ENCODE results near the gene PTPN7.
"Not testable (repeated sequence)": the region's sequence is repeated elsewhere in the genome, so short reads cannot be mapped to it uniquely, and the experiment has no call there.

PTPN7 gene

DNA sequence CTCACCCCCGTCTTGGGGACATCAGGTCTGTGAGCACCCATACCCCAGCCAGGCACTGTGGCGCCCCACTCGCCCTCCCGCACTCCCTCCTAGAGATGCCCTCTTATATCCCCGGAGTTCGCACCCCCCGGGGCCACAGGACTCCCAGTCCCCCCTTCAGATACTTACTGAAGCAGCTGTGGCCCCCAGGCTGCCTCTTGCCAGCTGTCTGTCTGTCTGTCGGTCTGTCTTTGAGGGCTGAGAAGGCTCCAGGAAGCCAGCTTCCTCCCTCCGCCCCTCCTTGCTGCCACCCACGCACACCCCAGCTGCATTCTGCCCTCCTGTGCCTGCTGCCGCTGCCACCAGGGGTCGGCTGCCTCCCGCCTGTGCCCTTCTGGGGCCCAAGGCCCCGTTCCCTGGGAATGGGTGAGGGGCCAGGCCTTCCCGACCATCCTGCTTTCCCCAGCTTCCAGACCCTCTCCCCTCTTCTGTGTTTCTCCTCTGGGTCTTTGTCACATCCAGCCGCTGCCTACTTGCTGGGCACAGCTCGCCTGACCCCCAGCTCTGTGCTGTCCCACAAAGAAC lies at the start of gene PTPN7:
Gene PTPN7, minus strand, starts transcription at position 226 of the 564 bp plus-strand sequence. CDS start 1,200 bp downstream, outside the sequence.
- peak; percentile 91 for DNase-seq

DNA sequence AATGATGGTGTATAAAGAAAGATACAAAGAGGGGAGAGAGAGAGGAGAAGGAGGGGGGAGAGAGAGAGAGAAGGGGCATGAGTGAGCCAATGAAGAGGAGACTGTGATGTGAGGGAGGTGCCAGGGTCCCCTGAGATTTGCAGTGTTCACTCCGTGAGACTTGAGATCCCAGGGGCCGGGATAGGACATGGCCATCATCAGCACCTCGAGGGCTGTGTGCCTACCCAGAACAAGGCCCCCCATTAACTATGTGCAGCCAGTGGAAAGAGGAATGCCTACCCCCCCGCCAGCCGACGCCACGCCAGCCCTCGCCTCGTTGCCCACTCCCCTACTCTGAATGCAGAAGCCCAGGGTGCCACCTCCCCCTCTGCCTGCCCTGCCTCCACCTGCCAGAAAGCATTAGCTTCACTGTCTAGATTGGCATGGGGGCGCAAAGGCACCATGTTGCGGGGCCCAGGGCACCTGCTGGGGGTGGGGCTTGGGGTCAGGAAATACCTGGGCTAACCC lies 48.0 kb upstream of the PTPN7 start:
- no peak for DNase-seq

DNA sequence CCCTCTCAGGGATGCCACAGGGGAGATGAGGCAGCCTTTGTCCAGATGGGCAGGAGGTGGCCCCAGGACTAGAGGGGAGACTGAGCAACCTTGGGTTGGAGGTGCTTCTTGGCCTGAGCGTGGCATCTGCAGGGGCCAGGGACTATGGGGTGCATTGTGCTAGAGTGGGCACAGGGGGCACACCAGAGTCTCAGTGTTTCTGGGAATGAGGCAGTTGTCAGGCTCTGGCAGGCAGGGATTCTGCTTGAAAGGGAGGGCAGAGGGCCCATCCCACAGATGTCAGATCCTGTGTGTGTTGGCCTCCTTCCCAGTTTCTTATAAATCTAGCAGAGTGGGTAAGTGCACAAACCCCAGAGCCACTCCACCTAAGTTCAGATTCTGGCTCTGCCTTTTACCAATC lies 46.9 kb upstream of the PTPN7 start:
- DNase-seq, result no peak

DNA sequence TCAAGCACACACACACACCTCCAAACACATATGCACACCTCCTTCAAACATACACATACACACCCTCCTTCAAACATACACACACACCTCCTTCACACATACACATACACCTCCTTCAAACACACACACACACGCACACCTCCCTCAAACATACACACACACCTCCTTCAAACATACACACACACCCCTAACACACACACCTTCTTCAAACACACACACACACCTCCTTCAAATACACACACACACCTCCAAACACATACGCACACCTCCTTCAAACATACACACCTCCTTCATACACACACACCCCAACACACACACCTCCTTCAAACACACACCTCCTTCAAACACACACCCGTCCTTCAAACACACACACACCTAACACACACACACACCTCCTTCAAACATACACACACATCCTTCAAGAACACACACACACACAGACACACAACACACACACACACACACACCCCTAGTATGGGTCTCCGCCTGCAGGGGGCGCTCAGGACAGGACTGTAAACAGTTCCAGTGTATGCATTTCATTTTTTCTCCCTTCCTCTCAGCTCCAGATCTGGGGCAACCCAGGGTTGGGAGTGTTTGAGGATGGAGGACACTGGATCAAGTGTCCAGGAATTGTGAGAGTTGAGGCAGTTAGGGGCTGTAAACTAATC lies 45.3 kb upstream of the PTPN7 start:
- no peak for DNase-seq

DNA sequence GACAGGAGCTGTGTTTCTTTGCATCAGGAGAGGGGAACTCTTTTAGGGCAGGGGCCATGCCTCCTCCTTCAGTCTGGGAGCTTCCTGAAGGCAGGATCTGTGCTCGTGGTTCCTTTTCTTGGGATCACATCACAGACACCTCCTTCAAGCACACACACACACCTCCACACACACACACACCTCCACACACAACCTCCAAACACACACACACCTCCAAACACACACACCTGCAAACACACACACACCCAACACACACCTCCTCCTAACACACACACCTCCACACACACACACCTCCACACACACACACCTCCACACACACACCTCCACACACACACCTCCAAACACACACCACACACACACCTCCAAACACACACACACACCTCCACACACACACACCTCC lies 43.7 kb upstream of the PTPN7 start:
- DNase-seq, result no peak

DNA sequence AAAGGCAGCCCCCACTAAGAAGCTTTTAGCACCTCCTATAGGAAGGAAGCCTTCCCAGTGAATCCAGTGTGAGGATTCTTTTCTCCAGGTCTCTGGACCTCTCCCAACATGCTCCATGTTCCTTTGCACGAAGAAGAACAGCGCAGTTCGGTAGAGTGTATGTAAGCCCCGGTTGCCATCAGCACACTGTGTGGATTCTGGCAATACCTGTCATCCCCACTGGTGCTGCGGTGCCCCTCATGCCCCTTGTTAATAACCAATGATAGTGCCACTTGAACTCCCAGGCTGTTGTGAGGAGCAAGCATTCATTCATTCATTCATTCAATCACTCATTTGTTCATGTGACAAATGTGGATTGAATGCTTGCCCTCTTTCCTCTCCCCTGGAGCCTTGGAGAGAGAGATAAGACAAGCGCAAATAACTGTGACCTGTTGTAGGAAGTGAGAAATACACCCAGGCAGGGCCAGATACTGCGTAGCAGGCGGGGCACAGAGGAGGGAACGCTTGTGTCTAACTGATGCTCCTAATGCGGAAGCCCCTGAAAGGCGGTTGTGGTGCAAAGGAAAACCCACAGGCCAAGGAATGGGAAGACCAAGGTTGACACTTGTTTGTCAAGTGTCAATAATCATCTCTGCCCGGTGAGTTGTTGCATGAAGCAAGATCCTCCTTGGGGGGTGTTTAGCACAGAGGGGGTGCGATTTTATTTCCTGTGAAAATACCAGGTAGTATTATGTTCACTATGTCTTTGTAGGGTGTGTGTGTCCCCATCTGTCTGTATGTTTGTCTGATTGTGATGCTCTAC lies 43.0 kb upstream of the PTPN7 start:
- DNase-seq, result no peak

DNA sequence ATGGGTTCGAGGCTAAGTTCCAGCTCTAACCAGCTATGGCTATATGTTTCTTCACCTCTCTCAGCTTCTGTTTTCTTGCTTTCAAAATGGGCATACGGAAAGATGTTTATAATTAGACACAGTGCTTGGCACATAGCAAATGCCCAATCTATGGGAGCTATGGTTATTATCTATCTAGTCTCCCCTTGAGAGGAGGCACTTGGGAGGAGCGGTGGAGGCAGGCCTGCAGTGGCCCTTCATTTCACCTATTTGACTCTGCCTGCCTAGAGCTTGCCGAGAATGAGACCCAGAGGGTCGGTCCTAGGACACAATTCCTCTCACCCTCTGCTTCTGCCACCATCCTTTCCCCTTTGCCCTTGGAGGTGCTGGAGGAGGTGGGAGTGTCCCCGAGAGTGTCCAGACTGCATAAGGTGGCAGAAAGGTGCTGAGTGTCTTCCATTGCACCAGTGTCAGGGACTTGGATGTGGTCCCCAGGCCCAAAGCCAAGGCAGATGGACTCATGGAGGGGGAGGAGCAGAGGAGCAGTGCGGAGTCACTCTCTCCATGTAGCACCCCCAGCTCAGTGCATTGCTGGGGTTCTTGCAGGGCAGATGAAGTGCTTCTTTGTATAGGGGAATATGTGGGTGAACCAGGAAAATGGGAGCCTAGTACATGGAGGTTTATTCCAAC lies 42.2 kb upstream of the PTPN7 start:
- DNase-seq, result no peak

DNA sequence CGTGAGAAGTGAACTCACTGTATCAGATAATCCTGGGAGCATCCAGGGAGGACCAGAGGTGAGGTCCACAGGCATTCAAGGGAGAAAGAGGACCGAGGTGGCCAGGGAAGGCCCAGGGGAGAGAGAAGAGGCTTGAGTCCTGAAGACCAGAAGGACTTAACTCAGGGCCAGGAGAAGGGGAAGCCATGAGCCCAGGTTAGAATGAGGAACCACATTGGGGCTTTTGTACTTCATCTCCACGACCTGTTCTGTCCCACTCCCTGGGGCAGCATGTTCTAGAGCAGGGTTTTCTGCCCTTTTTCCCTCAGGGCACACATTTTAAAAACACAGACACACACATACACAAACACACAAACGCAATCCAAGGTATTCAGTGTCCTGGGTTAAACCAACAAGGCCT lies 41.6 kb upstream of the PTPN7 start:
- DNase-seq, result no peak

DNA sequence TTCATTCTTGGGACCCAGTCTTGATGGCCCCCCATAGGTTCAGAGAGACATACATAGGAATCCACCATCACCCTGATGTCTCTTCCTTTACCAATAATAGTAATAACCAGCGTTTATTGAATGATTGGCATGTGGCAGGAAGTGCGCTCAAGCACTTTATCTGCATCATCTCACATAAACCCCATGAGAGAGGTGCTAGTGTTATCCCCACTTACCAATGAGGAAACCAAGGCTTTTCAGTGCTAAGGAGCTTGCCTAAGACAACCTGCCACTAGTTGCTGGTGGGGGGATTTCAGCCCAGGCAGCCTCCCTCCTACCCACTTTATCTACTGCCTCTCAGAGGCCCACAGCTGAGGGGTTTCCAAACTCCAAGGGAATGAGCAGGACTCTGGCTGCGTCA lies 40.9 kb upstream of the PTPN7 start:
- DNase-seq, result no peak

DNA sequence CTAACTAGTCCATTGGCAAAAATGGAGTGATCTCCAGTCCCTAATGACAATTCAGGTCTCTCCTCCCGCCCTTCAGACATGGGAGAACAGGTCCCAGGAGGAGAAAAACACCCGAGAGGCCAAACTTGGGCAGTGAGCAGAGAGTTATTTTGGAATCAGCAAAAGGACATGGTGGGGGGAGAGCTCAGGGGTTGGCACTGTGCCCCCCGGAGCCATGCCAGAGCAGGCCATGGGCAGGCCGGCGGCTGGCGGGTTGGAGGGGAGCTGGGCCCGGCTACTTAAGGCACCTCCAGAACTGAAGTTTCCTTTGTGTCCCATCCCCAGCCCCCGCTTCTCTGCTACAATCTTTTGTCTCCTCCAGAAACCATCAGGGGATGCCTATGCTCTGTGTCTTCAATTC lies 40.3 kb upstream of the PTPN7 start:
- DNase-seq, result no peak

DNA sequence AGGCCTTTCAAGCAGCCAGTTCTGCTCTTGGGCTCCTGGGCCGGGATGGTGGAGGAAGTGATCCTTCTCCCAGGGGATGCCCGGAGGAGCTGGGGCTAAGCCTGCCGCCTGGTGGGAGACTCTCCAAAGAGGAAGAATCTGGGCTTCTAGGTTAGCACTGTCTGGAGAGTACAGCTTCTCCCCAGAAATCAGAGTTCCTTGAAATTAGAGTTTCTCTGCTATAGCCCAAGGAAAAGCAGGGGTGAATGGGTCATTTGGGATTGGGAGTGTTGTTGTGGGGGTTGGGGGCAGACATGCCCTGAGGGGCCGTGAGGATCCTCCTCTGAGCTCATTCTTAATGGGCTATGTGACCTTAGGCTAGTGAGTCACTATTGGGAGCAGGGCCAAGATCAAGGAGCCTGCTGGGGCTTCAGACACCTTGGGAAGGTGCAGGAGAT lies 39.7 kb upstream of the PTPN7 start:
- DNase-seq, result no peak

DNA sequence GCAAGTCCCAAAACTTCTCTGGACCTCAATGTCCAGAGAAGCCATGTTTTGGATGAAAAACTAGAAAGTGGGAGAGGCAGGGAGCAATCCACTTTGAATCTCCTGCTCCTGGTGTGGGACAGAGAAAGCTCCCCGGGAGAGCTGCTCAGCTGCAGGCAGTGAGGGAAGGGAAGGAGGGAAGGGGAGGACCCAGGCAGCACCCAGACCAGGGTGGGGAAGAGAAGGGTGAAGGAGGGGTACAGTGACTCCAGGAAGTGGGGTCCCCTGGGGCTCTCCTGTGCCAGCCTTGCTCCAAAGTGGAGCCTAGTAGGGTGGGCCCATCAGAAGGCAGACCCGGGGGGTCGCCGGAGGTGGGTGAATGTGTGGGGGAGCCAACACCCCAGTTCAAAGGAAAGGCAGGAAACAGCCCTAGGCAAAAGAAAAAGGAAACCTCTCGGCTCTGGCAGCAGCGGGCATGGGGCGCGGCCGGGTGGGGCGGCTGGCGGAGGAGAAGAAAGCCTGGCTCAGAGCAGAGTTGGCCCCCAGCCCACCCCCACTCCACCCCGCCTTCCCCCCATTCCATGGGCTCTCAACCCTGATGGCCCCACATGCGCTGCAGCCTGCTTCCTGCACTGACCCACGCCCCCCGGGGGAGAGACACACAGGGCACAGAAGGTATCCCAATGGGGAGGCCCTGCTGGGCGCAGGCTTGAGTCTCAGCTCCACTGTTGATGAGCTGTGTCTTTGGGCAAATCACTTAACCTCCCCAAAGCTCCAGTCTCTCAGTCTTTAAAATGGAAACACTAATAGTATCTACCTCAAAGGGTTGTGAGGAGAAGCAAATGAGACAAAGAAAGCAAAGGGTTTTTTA lies 38.9 kb upstream of the PTPN7 start:
- no peak for DNase-seq

DNA sequence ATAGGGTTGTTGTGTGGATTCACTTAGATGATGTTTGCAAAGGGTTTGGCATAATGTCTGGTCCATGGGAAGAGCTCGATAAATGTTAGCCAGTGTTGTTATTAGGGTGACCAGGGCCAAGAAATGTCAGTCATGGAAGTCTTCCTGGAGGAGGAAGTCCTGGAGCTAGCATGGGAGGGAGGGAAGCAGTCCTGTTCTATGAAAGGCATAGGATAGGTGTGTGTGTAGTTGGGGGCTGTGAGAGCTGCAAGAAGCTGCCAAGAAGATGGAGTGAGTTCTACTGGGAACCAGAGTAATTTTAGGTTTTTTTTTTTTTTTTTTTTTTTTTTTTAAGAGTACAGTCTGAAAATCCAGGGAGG lies 37.9 kb upstream of the PTPN7 start:
- no peak for DNase-seq

DNA sequence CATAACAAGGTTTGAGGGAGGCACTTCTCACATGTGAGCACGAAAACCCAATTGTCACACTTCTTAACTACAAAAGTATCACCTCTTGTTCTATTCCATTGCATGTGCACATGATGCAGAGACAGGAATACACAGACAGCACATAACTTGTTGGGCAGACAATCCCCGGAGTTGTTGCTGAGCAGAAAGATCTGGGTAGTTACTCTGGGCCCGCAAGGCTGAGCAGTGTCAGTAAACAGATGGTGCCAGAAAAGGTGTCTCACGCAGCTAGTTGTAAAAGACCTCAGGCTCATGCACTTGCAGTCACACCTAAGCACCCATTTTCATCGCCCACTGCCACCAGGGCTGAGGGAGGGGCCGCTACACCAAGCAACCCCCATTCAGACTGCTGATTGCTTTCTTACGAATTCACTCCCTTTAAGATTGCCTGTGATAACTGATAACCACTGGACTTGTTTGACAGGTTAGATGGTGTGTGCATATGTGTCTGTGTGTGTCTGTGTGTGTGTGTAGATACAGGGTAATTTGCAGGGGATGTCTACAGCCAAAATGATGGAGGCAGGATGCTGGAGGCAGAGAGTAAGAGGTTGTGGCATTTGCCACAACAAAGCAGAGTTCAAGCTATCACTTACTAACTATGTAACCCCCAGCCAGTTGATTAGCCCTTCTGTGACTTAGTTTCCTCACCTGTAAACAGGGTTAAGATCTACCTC lies 37.4 kb upstream of the PTPN7 start:
- no peak for DNase-seq

DNA sequence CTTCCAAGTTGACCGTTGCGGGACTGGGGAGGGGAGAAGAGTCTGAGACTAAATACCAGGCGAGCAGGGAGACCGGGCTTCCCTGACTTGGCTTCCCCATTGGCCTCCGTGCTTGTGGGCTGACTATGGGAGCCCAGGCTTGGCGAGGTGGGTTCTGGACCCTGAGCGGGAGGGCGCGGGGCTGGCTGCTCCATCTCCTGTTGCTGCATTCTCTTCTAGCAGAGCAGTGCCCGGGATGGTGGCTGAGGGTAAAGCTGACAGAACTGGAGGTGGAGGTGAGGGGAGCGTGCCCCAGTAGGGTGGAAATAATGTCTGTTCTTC lies 33.9 kb upstream of the PTPN7 start:
- no peak for DNase-seq

DNA sequence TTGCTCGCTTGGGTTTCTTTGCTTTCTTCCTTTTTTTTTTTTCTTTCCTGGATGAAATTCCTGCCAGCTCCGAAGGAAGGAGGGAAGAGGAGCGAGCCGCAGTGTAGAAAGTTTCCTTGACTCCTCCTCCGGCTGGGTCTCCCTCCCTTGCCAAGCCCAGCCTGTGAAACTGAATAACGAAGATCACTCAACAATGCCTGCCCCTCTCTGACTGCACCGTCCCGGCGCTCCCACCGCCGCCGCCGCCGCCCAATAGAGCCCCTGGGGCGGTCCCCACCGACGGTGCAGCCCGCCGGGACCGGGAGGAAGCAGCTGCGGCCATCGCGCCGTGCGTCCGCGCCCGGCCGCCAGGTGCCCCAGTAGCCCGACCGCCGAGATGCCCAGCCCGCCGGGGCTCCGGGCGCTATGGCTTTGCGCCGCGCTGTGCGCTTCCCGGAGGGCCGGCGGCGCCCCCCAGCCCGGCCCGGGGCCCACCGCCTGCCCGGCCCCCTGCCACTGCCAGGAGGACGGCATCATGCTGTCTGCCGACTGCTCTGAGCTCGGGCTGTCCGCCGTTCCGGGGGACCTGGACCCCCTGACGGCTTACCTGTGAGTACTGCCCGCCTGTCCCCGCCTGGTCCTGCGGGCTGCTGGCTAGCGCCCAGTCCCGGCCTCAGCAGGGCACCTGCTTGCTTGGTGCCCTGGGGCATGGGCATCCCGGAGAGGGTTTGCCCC lies 33.4 kb upstream of the PTPN7 start, which contains the start of gene LGR6:
Gene LGR6, plus strand, starts transcription at position 186 of the 714 bp plus-strand sequence. Its CDS starts 191 bp downstream, at position 377.
- no peak for DNase-seq

DNA sequence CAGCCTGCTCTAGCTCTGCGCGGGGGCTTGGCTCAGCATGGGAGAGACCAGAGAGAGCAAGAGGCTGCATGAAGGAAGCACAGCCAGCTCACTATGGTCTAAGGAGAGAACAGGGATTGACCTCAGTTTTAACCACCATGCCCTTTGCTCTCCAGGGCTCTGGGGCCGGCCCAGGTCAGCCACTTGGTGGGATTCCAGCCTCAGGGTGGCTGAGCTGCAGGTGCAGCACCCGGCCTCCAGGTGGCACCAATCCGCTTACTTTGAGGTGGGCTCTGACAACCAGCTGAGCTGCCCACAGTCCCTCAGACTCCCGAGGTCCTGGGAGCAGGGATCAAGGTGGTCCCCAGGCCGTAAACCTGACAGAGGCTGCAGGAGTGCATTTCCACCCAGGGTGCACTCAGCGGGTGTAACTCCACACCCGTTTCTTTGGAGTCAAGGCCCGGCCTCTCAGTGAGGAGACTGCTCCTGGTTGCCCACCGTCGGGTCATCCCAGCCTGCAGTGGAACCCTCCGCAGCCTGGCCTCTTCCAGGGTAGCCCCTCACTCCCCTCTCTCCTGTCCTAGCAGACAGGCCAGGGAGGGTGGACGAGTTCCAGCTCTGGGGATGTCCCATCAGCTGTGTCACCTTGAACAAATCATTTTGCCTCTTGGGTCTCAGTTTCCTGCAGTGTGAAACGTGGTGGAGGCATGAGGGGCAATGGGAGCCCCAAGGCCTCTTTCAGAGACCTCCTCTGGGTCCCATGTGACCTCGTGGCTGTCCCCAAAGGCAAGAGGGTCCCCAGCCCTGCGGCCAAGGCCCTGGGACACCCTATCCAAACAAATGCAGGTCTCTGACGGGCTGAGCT lies 32.6 kb upstream of the PTPN7 start:
- peak; percentile 51 for DNase-seq

DNA sequence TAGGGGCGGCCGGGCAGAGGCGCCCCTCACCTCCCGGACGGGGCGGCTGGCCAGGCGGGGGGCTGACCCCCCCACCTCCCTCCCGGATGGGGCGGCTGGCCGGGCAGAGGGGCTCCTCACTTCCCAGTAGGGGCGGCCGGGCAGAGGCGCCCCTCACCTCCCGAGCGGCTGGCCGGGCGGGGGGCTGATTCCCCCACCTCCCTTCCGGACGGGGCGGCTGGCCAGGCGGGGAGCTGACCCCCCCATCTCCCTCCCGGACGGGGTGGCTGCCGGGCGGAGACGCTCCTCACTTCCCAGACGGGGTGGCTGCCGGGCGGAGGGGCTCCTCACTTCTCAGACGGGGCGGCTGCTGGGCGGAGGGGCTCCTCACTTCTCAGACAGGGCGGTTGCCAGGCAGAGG lies 31.0 kb upstream of the PTPN7 start:
- DNase-seq, result not testable (repeated sequence)

DNA sequence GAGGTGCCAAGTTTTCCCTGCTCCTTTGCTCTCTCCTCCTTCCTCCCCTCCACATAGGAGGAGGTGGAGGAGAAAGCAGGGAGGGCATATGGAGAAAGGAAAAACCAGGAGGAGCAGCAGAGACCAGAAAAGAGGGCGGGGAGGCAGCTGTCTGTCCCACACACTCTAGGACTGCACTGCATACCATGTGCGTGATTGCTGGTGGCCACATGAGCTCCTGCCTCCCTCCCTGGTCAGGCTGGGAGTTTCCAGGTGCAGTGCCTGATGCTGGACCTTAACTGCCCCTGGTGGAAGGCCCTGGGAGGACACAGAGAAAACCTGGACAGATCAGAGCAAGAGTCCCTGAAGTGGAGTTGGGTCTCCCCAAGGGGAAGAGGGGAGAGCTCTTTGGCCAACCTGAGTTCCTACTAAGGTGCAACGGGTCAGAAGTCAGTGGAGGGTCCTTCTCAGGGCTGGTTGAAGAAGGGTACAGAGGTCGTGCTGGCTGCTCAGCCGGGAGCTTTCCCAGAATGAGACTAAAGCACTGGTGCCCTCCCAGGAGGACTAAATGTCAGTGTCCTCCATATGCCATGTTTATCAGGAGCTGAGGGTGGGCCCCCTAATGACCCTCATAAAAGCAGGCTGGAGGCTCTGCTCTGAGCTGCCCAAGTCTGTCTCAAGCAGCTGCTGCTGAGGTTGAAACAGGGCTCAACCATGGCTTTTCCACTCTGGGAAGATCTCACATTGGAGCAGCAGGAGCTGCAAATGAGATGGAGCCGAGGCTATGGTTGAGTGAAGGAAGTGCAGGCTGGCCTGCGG lies 29.7 kb upstream of the PTPN7 start:
- no peak for DNase-seq
